K562 (cell line): ENCODE data around the gene KLK6. TPM values are rescaled to one million over a fixed set of nuclear protein-coding genes. Genes with fewer than 3 reads are reported as not detected.
A peak's percentile ranks its signal among the peaks of the same experiment; 100 is the strongest.

Experiments used
- ATAC-seq: fragments of 200-7000 bp; cut with Tn5 transposase; 3 replicates; pipeline ENCODE4 v1.9.1; 2020; ENCODE audit warnings: moderate library complexity
- BruUV-seq: library from RNA; stranded (reverse); fragments of 400-500 nt; replicated peaks from 2 replicates; lab custom pipeline; 2021; lab: Mats Ljungman, UMichigan
- CTCF ChIA-PET: fragments of 300-600 bp; formaldehyde crosslinking; extraction: SDS; loops from one replicate; lab custom pipeline; 2021; ENCODE audit warnings: low intra/inter-chr PET ratio; lab: Yijun Ruan, JAX
- POLR2A ChIA-PET: fragments of 300-600, 350-650 bp; sonication (Branson Sonifier 250); formaldehyde crosslinking; extraction: SDS; loops from one replicate; lab custom pipeline; 2021; ENCODE audit warnings: antibody characterized with exemption, inconsistent platforms; lab: Yijun Ruan, JAX
- DNase-seq, 4 experiments: peaks; one replicate each; pipeline versions ENCODE4 v3.0.0 to v3.0.0-alpha.2; 2011 to 2018; ENCODE audit warnings: low spot score in 3 of 4, mixed read lengths in 3 of 4; ENCODE audit errors: extremely low read depth in 1 of 4
- FAIRE-seq: peaks from 2 replicates; lab custom pipeline; 2011; peaks lifted over from hg19 to GRCh38; lab: Jason Lieb, UNC
- H2AFZ ChIP-seq: 2 replicates; pipeline ENCODE4 v1.6.0; 2011; ENCODE audit warnings: low read depth, low read length, control low read depth, inconsistent platforms
- H3K27ac ChIP-seq: fragments of 200-600 bp; 3 replicates; pipeline ENCODE4 v1.8.0; 2011; ENCODE audit warnings: low read depth, mild to moderate bottlenecking, control low read depth, inconsistent platforms, low read length, moderate library complexity, mixed read lengths; ENCODE audit errors: extremely low read depth
- H3K27me3 ChIP-seq, 2 experiments: fragments of 300-600 bp in 1 of 2; 2 replicates in 1 of 2; 3 replicates in 1 of 2; pipeline versions ENCODE4 v1.6.0 to v1.8.0; 2011; ENCODE audit warnings: inconsistent platforms in 2 of 2, low read length in 2 of 2, mild to moderate bottlenecking in 1 of 2, mixed read lengths in 1 of 2, moderate library complexity in 1 of 2; ENCODE audit not compliant: control insufficient read depth in 2 of 2, insufficient read depth in 2 of 2
- H3K36me3 ChIP-seq: fragments of 300-600 bp; 3 replicates; pipeline ENCODE4 v1.8.0; 2011; ENCODE audit warnings: mild to moderate bottlenecking, low read length, inconsistent platforms; ENCODE audit not compliant: control insufficient read depth, insufficient read depth
- H3K4me1 ChIP-seq, 2 experiments: fragments of 200-600 bp in 1 of 2; replicated peaks in 1 of 2; 2 replicates in 1 of 2; 3 replicates in 1 of 2; pipeline versions ENCODE4 v1.5.1 to v1.8.0; 2011; ENCODE audit warnings: inconsistent platforms in 2 of 2, low read length in 2 of 2, mild to moderate bottlenecking in 1 of 2, mixed read lengths in 1 of 2, moderate library complexity in 1 of 2; ENCODE audit not compliant: control insufficient read depth in 2 of 2, insufficient read depth in 2 of 2
- H3K4me2 ChIP-seq: 2 replicates; pipeline ENCODE4 v1.6.1; 2011; ENCODE audit warnings: low read length, control low read depth, inconsistent platforms, mixed read lengths; ENCODE audit not compliant: insufficient read depth
- H3K4me3 ChIP-seq: fragments of 200-600 bp; sonication (generic), shearing (Covaris generic); 2 replicates; pipeline ENCODE4 v1.5.1; 2016; ENCODE audit warnings: control low read depth, inconsistent platforms
- H3K79me2 ChIP-seq: fragments of 200-600 bp; 3 replicates; pipeline ENCODE4 v1.8.0; 2011; ENCODE audit warnings: low read length, inconsistent platforms; ENCODE audit not compliant: control insufficient read depth, insufficient read depth
- H3K9ac ChIP-seq, 2 experiments: 2 replicates each; pipeline versions ENCODE4 v1.6.0 to v1.6.1; 2011; ENCODE audit warnings: low read depth in 2 of 2, low read length in 2 of 2, control low read depth in 1 of 2, inconsistent platforms in 1 of 2, mild to moderate bottlenecking in 1 of 2, mixed read lengths in 1 of 2; ENCODE audit not compliant: insufficient read depth in 1 of 2
- H3K9me1 ChIP-seq: one replicate; pipeline ENCODE4 v1.6.0; 2011; ENCODE audit warnings: inconsistent platforms, mild to moderate bottlenecking, low read length, moderate library complexity; ENCODE audit not compliant: control insufficient read depth, insufficient read depth
- H3K9me3 ChIP-seq: replicated peaks from 2 replicates; pipeline ENCODE4 v1.5.1; 2011; ENCODE audit warnings: low read depth, low read length, inconsistent platforms; ENCODE audit not compliant: control insufficient read depth, insufficient read depth
- H4K20me1 ChIP-seq: replicated peaks from 2 replicates; pipeline ENCODE4 v1.6.1; 2011; ENCODE audit warnings: low read length, inconsistent platforms, mixed read lengths; ENCODE audit not compliant: control insufficient read depth, insufficient read depth
- ADNP ChIP-seq: fragments of 200-800 bp; sonication (Bioruptor generic); IDR thresholded peaks from 2 replicates; pipeline ENCODE4 v1.6.1; 2016; ENCODE audit warnings: missing genetic modification characterization, missing compliant biosample characterization
- BCOR ChIP-seq: fragments of 450-650 bp; IDR thresholded peaks from 2 replicates; pipeline ENCODE4 v1.6.1; 2016
- BRD4 ChIP-seq: fragments of 200-600 bp; sonication (generic); IDR thresholded peaks from 2 replicates; pipeline ENCODE4 v1.6.1; 2017; ENCODE audit warnings: inconsistent platforms
- HMGXB4 ChIP-seq: sonication (generic); formaldehyde crosslinking; IDR thresholded peaks from 2 replicates; pipeline ENCODE4 v1.8.1; 2023; ENCODE audit warnings: mild to moderate bottlenecking, missing genetic modification reagents
- HNRNPL ChIP-seq: fragments of 200-400 bp; formaldehyde crosslinking; IDR thresholded peaks from 2 replicates; pipeline ENCODE4 v1.6.1; 2017; ENCODE audit warnings: low read depth, mild to moderate bottlenecking, low read length
- IRF2 ChIP-seq: sonication (generic); formaldehyde crosslinking; IDR thresholded peaks from 2 replicates; pipeline ENCODE4 v1.8.1; 2022; ENCODE audit warnings: mild to moderate bottlenecking, missing genetic modification reagents
- KAT8 ChIP-seq: fragments of 450-650 bp; IDR thresholded peaks from 2 replicates; pipeline ENCODE4 v1.6.1; 2016; ENCODE audit warnings: low read depth, mild to moderate bottlenecking
- KDM1A ChIP-seq, 2 experiments: fragments of 450-650 bp; IDR thresholded peaks; 2 replicates each; pipeline ENCODE4 v1.6.1; 2016; ENCODE audit warnings: mild to moderate bottlenecking in 2 of 2
- KLF10 ChIP-seq: fragments of 250-450 bp; sonication (Bioruptor Pico); IDR thresholded peaks from 2 replicates; pipeline ENCODE4 v1.6.1; 2021; ENCODE audit warnings: matching md5 sums
- MCM3 ChIP-seq: fragments of 450-650 bp; IDR thresholded peaks from 2 replicates; pipeline ENCODE4 v1.6.1; 2016
- NCOR1 ChIP-seq: fragments of 450-650 bp; IDR thresholded peaks from 2 replicates; pipeline ENCODE4 v1.6.1; 2016; ENCODE audit warnings: mild to moderate bottlenecking, moderate library complexity
- RBM25 ChIP-seq: fragments of 200-400 bp; formaldehyde crosslinking; IDR thresholded peaks from 2 replicates; pipeline ENCODE4 v1.6.1; 2018; ENCODE audit warnings: low read length, low read depth, moderate library complexity; ENCODE audit not compliant: severe bottlenecking
- RBM39 ChIP-seq: fragments of 200-400 bp; formaldehyde crosslinking; optimal IDR thresholded peaks from 2 replicates; pipeline ENCODE3; 2018; ENCODE audit warnings: low read depth, low read length
- RFX1 ChIP-seq: fragments of 450-650 bp; IDR thresholded peaks from 2 replicates; pipeline ENCODE4 v1.6.1; 2016; ENCODE audit warnings: mild to moderate bottlenecking, moderate library complexity
- SIN3B ChIP-seq: fragments of 450-650 bp; IDR thresholded peaks from 2 replicates; pipeline ENCODE4 v1.6.1; 2017; ENCODE audit warnings: low read depth, mild to moderate bottlenecking, moderate library complexity
- SMARCA5 ChIP-seq: fragments of 450-650 bp; IDR thresholded peaks from 2 replicates; pipeline ENCODE4 v1.6.1; 2016
- ZBED1 ChIP-seq: IDR thresholded peaks from 2 replicates; pipeline ENCODE4 v1.6.1; 2014
- ZEB2 ChIP-seq: fragments of 450-650 bp; IDR thresholded peaks from 2 replicates; pipeline ENCODE4 v1.6.1; 2016
- ZFP36 ChIP-seq: fragments of 150-350 bp; IDR thresholded peaks from 2 replicates; pipeline ENCODE4 v1.6.1; 2018; ENCODE audit warnings: low read length, low read depth; ENCODE audit not compliant: partially characterized antibody
- ZNF253 ChIP-seq: fragments of 250-450 bp; sonication (Bioruptor Pico); conservative IDR thresholded peaks from 2 replicates; pipeline ENCODE4 v1.6.1; 2021; ENCODE audit warnings: mild to moderate bottlenecking
- ZNF280A ChIP-seq: fragments of 450-650 bp; IDR thresholded peaks from 2 replicates; pipeline ENCODE4 v1.6.1; 2018; ENCODE audit warnings: mild to moderate bottlenecking, low read depth; ENCODE audit not compliant: partially characterized antibody
- ZNF324 ChIP-seq: fragments of 250-450 bp; sonication (Bioruptor Pico); IDR thresholded peaks from 2 replicates; pipeline ENCODE4 v1.4.0; 2020; ENCODE audit warnings: mild to moderate bottlenecking
- WGBS: fragments of 100-300 bp; shearing (Covaris generic); methylation state at CpG from one replicate; pipeline ENCODE4 v1.1.6; 2016; ENCODE audit warnings: low coverage, mixed read lengths; ENCODE audit not compliant: insufficient coverage; ENCODE audit errors: missing lambda C conversion rate; 5-methylcytosine and 5-hydroxymethylcytosine counted together
- in situ Hi-C: fragments of 300-500 bp; cut with MboI; formaldehyde crosslinking; loops from 4 replicates; pipeline ENCODE4 v1.15.0; 2018; ENCODE audit warnings: inconsistent platforms, mixed read lengths
- intact Hi-C: fragments of 100-400 bp; cut with micrococcal nuclease; formaldehyde crosslinking; loops from 2 replicates; pipeline ENCODE4 v1.14.2; 2022
- polyA plus RNA-seq, 8 experiments: library from polyadenylated mRNA; depleted of rRNA in 4 of 8; stranded (reverse) in 5 of 8; unstranded in 3 of 8; fragments of >200 nt; fragmentation: Nextera tagmentation in 2 of 8; fragmentation: Illumina TruSeq in 1 of 8; extraction: Ambion mirVana in 2 of 8; extraction: Trizol in 1 of 8; gene quantifications; 2 replicates each; pipeline versions ENCODE4 v1.2.1 to v1.2.3, GENCODE V29; 2011 to 2014; ENCODE audit warnings: inconsistent platforms in 1 of 8, missing spikeins in 1 of 8
- total RNA-seq, 7 experiments: library from RNA; depleted of rRNA in 6 of 7; stranded (reverse); fragments of >200 nt in 6 of 7; fragmentation: Illumina TruSeq in 2 of 7; extraction: Trizol in 2 of 7; gene quantifications; 2 replicates each; pipeline versions ENCODE4 v1.2.1 to v1.2.3, GENCODE V29; 2011 to 2021; ENCODE audit warnings: low replicate concordance in 1 of 7

KLK6 gene
- total and polyA plus RNA-seq, 9 of the 15 experiments (the other 6 are each of a cell fraction or from before 2014, with no cell fraction given): not detected

- POLR2A ChIA-PET: no interaction called here
- no peak for TF ChIP-seq BRD4
- peak; percentile 60; the same call in 1 of the 2 replicates for TF ChIP-seq BCOR
- peak; percentile 78 for TF ChIP-seq RFX1
- TF ChIP-seq NCOR1: no peak
- peak; percentile 82 for TF ChIP-seq RBM25
- TF ChIP-seq HMGXB4 (CRISPR knock-in tag): no peak
- no peak for TF ChIP-seq ZBED1
- 0 out of 2 replicates have a peak, but pooled peaks have one; percentile 18 for TF ChIP-seq SMARCA5
- no peak for TF ChIP-seq RBM39
- peak; percentile 31 to 55; a peak in 2 of 4 replicates for TF ChIP-seq KDM1A (IDR thresholded peaks at IDR 0.05)
- no peak for TF ChIP-seq HNRNPL
- no peak for TF ChIP-seq SIN3B
- TF ChIP-seq KLF10 (CRISPR knock-in tag): no peak
- peak; percentile 74 for TF ChIP-seq ZFP36
- TF ChIP-seq ADNP: peak; percentile 34; the same call in 1 of the 2 replicates
- TF ChIP-seq ZNF280A: no peak
- no peak for TF ChIP-seq KAT8
- TF ChIP-seq MCM3: no peak
- no peak for TF ChIP-seq IRF2
- no peak for TF ChIP-seq ZNF253 (CRISPR knock-in tag)
- no peak for TF ChIP-seq ZNF324 (CRISPR knock-in tag)
- no peak for TF ChIP-seq ZEB2
- no TSS peak for BruUV-seq
- Histone ChIP-seq H3K4me2 (no peak overlapping the region), H3K4me1 (peaks cover 0 to 7% of the 10 kb centered on the region in 2 experiments; a peak in 2 of 5 replicates), H3K27me3 (peaks cover 25 to 53% of the 10 kb centered on the region in 2 experiments), H3K4me3 (no peak overlapping the region), H2AFZ (no peak overlapping the region), H4K20me1 (peaks cover 3% of the 10 kb centered on the region; the same call in 1 of the 2 replicates), H3K36me3 (no peaks in the 10 kb centered on the region), H3K9me1 (no peaks in the 10 kb centered on the region), H3K79me2 (no peaks in the 10 kb centered on the region), H3K9ac (no peak overlapping the region), H3K27ac (no peak overlapping the region), H3K9me3 (no peaks in the 10 kb centered on the region)
- in situ Hi-C loops: loop anchor here (5.0 to 10.0 kb wide), 3 partner anchors 124 to 381 kb away; partner anchors contain the start of gene ACP4
- DNase-seq (no peak), ATAC-seq (no peak), FAIRE-seq (no peak)
- intact Hi-C loops: no loop called here
- CTCF ChIA-PET: no interaction called here
- WGBS: 11% methylated on average over 2 of the region's 2 CpGs
Observed at GRCh38 chr19:50916069-50916468, 53.3 kb downstream of the KLK6 start.
